MM.1S (cell line): ENCODE data around the gene UNC5C.

Source experiments
- EZH2 ChIP-seq: fragments of 300-600 bp; sonication (generic); optimal IDR thresholded peaks from 2 replicates; pipeline ENCODE3; 2017; ENCODE audit warnings: low read depth, mild to moderate bottlenecking, antibody characterized with exemption, low read length, mixed read lengths
- TF ChIP-seq, protein P1 (sequence below): fragments of 300-600 bp; sonication (generic); IDR thresholded peaks from 2 replicates; pipeline ENCODE4 v1.5.1; 2016; ENCODE audit warnings: antibody characterized with exemption, low read length, mixed read lengths

DNA sequence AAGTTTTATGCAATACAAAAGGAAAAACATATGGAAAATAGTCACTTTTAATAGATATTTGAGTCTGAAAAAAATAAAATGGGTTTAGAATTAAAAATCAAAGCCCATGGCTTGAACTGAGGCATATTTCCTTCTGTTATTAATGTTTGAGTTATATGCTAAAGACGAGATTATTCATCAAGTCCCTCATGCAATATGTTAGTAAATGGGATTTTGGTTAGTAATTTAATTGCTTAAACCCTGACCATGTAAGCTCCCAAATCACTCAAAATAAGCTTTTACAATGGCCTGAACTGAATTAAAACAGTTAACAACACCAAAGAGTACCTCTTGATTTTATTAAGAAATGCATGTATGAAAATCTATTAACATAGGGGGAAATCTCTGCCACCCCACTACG is 12.1 kb downstream of the UNC5C start:
- TF ChIP-seq, protein P1, sequence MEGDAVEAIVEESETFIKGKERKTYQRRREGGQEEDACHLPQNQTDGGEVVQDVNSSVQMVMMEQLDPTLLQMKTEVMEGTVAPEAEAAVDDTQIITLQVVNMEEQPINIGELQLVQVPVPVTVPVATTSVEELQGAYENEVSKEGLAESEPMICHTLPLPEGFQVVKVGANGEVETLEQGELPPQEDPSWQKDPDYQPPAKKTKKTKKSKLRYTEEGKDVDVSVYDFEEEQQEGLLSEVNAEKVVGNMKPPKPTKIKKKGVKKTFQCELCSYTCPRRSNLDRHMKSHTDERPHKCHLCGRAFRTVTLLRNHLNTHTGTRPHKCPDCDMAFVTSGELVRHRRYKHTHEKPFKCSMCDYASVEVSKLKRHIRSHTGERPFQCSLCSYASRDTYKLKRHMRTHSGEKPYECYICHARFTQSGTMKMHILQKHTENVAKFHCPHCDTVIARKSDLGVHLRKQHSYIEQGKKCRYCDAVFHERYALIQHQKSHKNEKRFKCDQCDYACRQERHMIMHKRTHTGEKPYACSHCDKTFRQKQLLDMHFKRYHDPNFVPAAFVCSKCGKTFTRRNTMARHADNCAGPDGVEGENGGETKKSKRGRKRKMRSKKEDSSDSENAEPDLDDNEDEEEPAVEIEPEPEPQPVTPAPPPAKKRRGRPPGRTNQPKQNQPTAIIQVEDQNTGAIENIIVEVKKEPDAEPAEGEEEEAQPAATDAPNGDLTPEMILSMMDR = no peak
- TF ChIP-seq EZH2 = no peak
